Cardiac fibroblast (primary cell): ENCODE measurements around the gene CIDEB.

ENCODE experiments used
- DNase-seq, 2 donors: peaks; one replicate each; pipeline versions ENCODE4 v3.0.0 to v3.0.0-alpha.2; 2010; ENCODE audit warnings: low read depth in 2 of 2
- H3K4me3 ChIP-seq, 2 donors: replicated peaks in 1 of 2; 1 replicate in 1 of 2; 2 replicates in 1 of 2; pipeline ENCODE4 v1.5.1; 2011; ENCODE audit warnings: low read depth in 2 of 2, low read length in 2 of 2, mild to moderate bottlenecking in 2 of 2, moderate library complexity in 1 of 2
- CTCF ChIP-seq: IDR thresholded peaks from one replicate; pipeline ENCODE4 v1.5.1; 2011; ENCODE audit warnings: low read depth, mild to moderate bottlenecking, low read length, inconsistent platforms

CIDEB gene

DNA sequence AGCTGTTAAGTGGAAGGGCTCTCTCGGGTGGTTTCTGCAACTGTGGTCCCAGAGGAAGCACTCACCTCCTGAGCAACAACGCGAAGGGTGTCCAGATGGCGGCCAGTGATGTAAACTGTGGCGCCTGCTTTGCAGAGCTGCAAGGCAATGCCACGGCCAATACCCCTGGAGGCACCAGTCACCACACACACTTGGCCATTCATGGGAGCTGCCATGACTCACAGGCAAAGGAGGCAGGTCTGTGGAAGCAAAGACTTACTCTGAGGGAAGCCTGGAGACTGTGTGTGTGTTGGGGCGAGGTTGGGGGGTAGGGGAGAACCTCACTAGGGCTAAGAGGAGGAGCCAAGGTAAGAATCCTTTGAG, 8.9 kb downstream of the CIDEB start:
- peak overlapping the region; percentile 63 to 100 for H3K4me3 ChIP-seq
- TF ChIP-seq CTCF = no peak
- DNase-seq = peak; percentile 35 to 75

DNA sequence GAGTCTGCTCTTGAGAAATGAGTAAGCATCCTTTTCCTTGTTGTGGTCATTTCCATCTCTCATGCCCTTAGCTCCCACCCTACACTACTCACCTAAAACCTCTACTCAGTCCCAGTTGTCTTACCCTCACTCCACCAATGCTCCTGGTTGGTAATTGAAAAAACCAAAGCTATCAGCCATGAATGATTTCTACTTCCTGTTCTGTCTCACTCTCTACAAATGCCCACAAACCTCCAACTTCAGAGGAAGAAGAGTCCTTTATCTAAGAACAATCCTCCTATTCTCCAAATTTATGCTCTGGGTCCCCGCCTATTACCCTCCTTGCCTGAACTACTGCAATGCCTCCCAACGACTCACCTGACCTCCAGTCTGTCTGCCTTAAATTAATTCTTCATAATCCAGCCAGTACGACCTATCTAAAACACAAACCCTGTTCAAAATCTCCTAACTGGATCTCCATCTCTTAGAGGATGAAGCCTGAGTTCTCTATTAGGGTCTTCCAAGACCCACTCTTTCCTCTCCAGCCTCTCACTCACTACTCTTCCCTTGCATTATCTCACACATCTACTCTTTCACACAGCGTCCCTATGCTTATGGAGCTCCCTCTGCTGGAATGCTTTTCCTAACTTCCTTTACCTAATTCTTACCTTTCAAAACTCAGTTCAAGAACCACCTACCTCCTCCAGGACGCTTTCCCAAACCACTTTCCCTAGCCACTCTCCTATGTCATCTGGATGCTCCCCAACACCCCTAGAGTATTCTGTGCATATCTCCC, 10.4 kb downstream of the CIDEB start:
- peak; percentile 31 to 39 for DNase-seq
- no peak overlapping the region for H3K4me3 ChIP-seq
- TF ChIP-seq CTCF = peak; percentile 40

- H3K4me3 ChIP-seq = no peak overlapping the region
- DNase-seq = peak; percentile 92 to 98
- peak; percentile 81 for TF ChIP-seq CTCF
Observed at GRCh38 chr14:24296341-24297157, 11.2 kb downstream of the CIDEB start.

GRCh38 chr14:24293525-24293924, 14.3 kb downstream of the CIDEB start:
- TF ChIP-seq CTCF = no peak
- no peak for DNase-seq
- H3K4me3 ChIP-seq = no peak overlapping the region

DNA sequence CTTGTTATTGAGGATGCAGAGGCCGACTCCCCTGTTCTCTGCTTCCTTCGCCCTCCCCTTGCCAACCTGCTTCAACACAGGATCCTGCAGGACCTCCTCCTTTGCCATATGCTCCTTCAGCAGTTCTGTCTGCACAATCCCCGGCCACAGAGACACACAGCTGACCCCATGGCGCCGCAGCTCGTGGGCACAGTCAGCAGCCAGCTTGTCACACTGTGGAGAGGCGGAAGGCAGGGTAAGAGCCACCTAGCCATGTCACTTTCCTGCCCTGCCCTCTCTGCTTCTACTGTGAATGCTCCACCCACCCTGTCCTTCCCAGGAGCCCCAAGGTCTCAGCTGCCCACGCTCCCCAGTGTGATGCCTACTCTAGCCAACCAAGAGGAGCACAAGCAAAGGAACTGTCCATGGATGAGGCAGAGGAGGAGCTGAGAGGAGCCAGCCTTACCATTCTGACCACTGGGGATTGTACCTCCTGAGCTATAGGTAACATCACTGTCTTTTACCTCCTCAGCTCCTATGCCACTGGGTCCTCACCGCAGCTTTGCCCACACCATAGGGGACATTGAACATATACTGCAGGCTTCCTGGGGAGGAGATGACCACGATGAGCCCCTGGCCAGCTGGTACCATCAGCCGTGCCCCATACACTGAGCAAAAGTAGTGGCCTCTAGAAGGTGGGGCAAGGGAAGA, 15.5 kb downstream of the CIDEB start:
- DNase-seq = no peak
- no peak for TF ChIP-seq CTCF
- H3K4me3 ChIP-seq = no peak overlapping the region

DNA sequence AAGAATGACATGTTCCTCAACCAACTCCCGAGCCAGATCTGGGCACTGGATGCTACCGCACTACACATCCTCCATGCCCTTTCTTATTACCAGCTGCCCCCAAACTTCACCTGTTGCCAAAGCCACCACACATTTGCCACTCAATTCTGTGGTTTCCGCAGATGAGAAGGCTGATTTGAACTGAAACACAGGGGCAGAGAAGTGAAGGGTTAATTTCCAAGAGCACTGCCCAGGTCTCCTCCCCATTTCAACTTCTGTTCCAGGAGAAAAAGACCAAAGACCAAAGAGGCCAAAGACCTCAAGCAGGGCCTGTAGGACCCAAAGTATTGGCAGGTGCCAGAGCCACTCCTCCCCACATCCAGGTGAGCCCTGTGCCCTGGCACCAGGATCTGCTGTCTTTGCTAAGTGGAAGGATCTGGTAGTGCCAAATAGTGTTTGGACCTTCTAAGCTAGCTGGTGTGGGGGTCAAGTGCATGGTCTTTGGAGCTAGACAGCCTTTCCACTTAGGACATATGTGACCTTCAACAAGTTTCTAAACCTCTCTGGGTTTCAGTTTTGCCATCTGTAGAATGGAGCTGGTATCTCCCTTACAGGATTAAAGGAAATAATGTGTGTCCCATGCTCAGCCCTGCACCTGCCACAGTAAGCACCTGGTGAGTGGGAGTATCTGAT, 16.2 kb downstream of the CIDEB start:
- no peak for DNase-seq
- H3K4me3 ChIP-seq = no peak overlapping the region
- no peak for TF ChIP-seq CTCF
